BJ (cell line): ENCODE data around the gene PRR22. TPM values are rescaled to one million over a fixed set of nuclear protein-coding genes. Genes with fewer than 3 reads are reported as not detected.

Experiments used
- CTCF ChIA-PET: fragments of 350-600 bp; formaldehyde crosslinking; extraction: SDS; loops from one replicate; lab custom pipeline; 2021; ENCODE audit warnings: antibody characterized with exemption, inconsistent platforms; lab: Yijun Ruan, JAX
- POLR2A ChIA-PET: fragments of 300-600 bp; sonication (Branson Sonifier 250); formaldehyde crosslinking; extraction: SDS; loops from one replicate; lab custom pipeline; 2021; ENCODE audit warnings: antibody characterized with exemption; lab: Charles Lee
- DNase-seq: peaks from one replicate; pipeline ENCODE4 v3.0.0-alpha.2; 2011; ENCODE audit warnings: low read depth
- H3K27me3 ChIP-seq: 2 replicates; pipeline ENCODE4 v1.6.0; 2011; ENCODE audit warnings: low read length; ENCODE audit not compliant: control insufficient read depth, insufficient read depth
- H3K36me3 ChIP-seq: 2 replicates; pipeline ENCODE4 v1.5.1; 2011; ENCODE audit warnings: low read length; ENCODE audit not compliant: control insufficient read depth, insufficient read depth
- H3K4me3 ChIP-seq: 2 replicates; pipeline ENCODE4 v1.5.1; 2011; ENCODE audit warnings: low read depth, mild to moderate bottlenecking, control low read depth, low read length
- CTCF ChIP-seq: IDR thresholded peaks from 2 replicates; pipeline ENCODE4 v1.5.1; 2011; ENCODE audit warnings: low read depth, mild to moderate bottlenecking, control low read depth, inconsistent platforms, low read length, moderate library complexity; ENCODE audit not compliant: insufficient read depth
- polyA plus RNA-seq: library from polyadenylated mRNA; depleted of rRNA; stranded (reverse); fragments of >200 nt; gene quantifications from 2 replicates; pipeline ENCODE4 v1.2.3, GENCODE V29; 2011

Gene PRR22
- polyA plus RNA-seq, 1 experiment = 0.53 TPM

GRCh38 chr19:5828661-5829566 is 44.4 kb upstream of the PRR22 start:
- peaks cover 6% of the 10 kb centered on the region; the same call in 1 of the 2 replicates for H3K27me3 ChIP-seq
- peak overlapping the region; percentile 70 for H3K4me3 ChIP-seq
- CTCF ChIA-PET = interaction anchor here (0.5 to 2.7 kb wide), 5 partner anchors 10 to 293 kb away, joined by 3 to 18 read pairs (median 4); partner anchors contain the start of gene NRTN
- no peak for DNase-seq
- POLR2A ChIA-PET = interaction anchor here (1.0 kb wide), 1 partner anchor 75 kb away, joined by 3 read pairs; the partner anchor contains the start of gene NDUFA11
- H3K36me3 ChIP-seq = no peaks in the 10 kb centered on the region
- TF ChIP-seq CTCF = peak; percentile 11; the same call in 1 of the 2 replicates

GRCh38 chr19:5827891-5828660 is 43.5 kb upstream of the PRR22 start:
- H3K36me3 ChIP-seq = no peaks in the 10 kb centered on the region
- H3K4me3 ChIP-seq = peak overlapping the region; percentile 70
- TF ChIP-seq CTCF = no peak
- H3K27me3 ChIP-seq = peaks cover 6% of the 10 kb centered on the region; the same call in 1 of the 2 replicates
- ChIA-PET POLR2A (interaction anchor here (0.5 to 1.0 kb wide), 3 partner anchors 19 to 76 kb away, joined by 3 read pairs; partner anchors contain the start of gene NDUFA11), CTCF (interaction anchor here (0.5 to 2.7 kb wide), 6 partner anchors 22 to 294 kb away, joined by 3 to 18 read pairs (median 4); partner anchors contain the start of genes NDUFA11 and NRTN)
- peak; percentile 51 for DNase-seq

GRCh38 chr19:5827342-5827890 is 42.9 kb upstream of the PRR22 start:
- no peak for DNase-seq
- Histone ChIP-seq H3K4me3 (peak overlapping the region; percentile 70), H3K27me3 (peaks cover 6% of the 10 kb centered on the region; the same call in 1 of the 2 replicates), H3K36me3 (no peaks in the 10 kb centered on the region)
- CTCF ChIA-PET = interaction anchor here (1.2 to 2.7 kb wide), 3 partner anchors 23 to 76 kb away, joined by 3 to 18 read pairs (median 5); partner anchors contain the start of genes NDUFA11 and NRTN
- TF ChIP-seq CTCF = no peak
- POLR2A ChIA-PET = interaction anchor here (0.5 to 1.0 kb wide), 3 partner anchors 20 to 77 kb away, joined by 3 read pairs; partner anchors contain the start of gene NDUFA11

- peak; percentile 20; the same call in 1 of the 2 replicates for TF ChIP-seq CTCF
- CTCF ChIA-PET = interaction anchor here (1.3 to 2.7 kb wide), 2 partner anchors 22 to 34 kb away, joined by 3 to 18 read pairs; partner anchors contain the start of gene NRTN
- DNase-seq = no peak
- POLR2A ChIA-PET = no interaction called here
- no peaks in the 10 kb centered on the region for H3K36me3 ChIP-seq
- no peak overlapping the region; the same call in 1 of the 2 replicates for H3K4me3 ChIP-seq
- peaks cover 6% of the 10 kb centered on the region; the same call in 1 of the 2 replicates for H3K27me3 ChIP-seq
These were observed 42.2 kb upstream of the PRR22 start for GRCh38 chr19:5826531-5827341.
